Measurements from ENCODE around the gene LRP8.

Gene LRP8

GRCh38 chr1:53321366-53321765, 6.5 kb downstream of the LRP8 start:
- DNase-seq, result no peak

- no peak for DNase-seq
Observed at GRCh38 chr1:53320646-53321045, 7.2 kb downstream of the LRP8 start.

- no peak for DNase-seq
Observed at GRCh38 chr1:53319296-53320101, 8.4 kb downstream of the LRP8 start.

- DNase-seq, result no peak
Observed at GRCh38 chr1:53317646-53318539, 10.0 kb downstream of the LRP8 start.

- no peak for DNase-seq
Observed at GRCh38 chr1:53316766-53317581, 10.9 kb downstream of the LRP8 start.

- no peak for DNase-seq
Observed at GRCh38 chr1:53316424-53316765, 11.5 kb downstream of the LRP8 start.

- DNase-seq, result no peak
Observed at GRCh38 chr1:53315456-53316423, 12.1 kb downstream of the LRP8 start.

GRCh38 chr1:53315046-53315445, 12.8 kb downstream of the LRP8 start:
- no peak for DNase-seq

GRCh38 chr1:53314606-53315005, 13.3 kb downstream of the LRP8 start:
- no peak for DNase-seq

- DNase-seq, result no peak
Observed at GRCh38 chr1:53314096-53314495, 13.8 kb downstream of the LRP8 start.

- DNase-seq, result no peak
Observed at GRCh38 chr1:53313556-53313955, 14.3 kb downstream of the LRP8 start.

- no peak for DNase-seq
Observed at GRCh38 chr1:53311702-53312305, 16.1 kb downstream of the LRP8 start.

- no peak for DNase-seq
Observed at GRCh38 chr1:53310847-53311681, 16.8 kb downstream of the LRP8 start.

GRCh38 chr1:53309802-53310201, 18.1 kb downstream of the LRP8 start:
- DNase-seq, result no peak

GRCh38 chr1:53308506-53308905, 19.4 kb downstream of the LRP8 start:
- no peak for DNase-seq

- DNase-seq, result no peak
Observed at GRCh38 chr1:53307037-53307436, 20.8 kb downstream of the LRP8 start.

- DNase-seq, result no peak
Observed at GRCh38 chr1:53306168-53306567, 21.7 kb downstream of the LRP8 start.

GRCh38 chr1:53305650-53306049, 22.2 kb downstream of the LRP8 start:
- DNase-seq, result no peak

GRCh38 chr1:53304527-53304926, 23.3 kb downstream of the LRP8 start:
- no peak for DNase-seq

- no peak for DNase-seq
Observed at GRCh38 chr1:53303726-53304515, 23.9 kb downstream of the LRP8 start.
